HG03095 (cell line): ENCODE data around the gene C1QTNF12.
"Not testable (repeated sequence)": the region's sequence is repeated elsewhere in the genome, so short reads cannot be mapped to it uniquely, and the experiment has no call there.

Experiments
- ATAC-seq: cut with Tn5 transposase; IDR thresholded peaks from one replicate; pipeline ENCODE4 v1.9.1; 2021; ENCODE audit warnings: moderate library complexity; ENCODE audit not compliant: unreplicated experiment

The C1QTNF12 gene

GRCh38 chr1:1200876-1201810 is 45.4 kb downstream of the C1QTNF12 start:
- ATAC-seq: no peak

GRCh38 chr1:1199961-1200875 is 46.3 kb downstream of the C1QTNF12 start:
- no peak for ATAC-seq

GRCh38 chr1:1199141-1199960 is 47.2 kb downstream of the C1QTNF12 start:
- ATAC-seq: no peak

DNA sequence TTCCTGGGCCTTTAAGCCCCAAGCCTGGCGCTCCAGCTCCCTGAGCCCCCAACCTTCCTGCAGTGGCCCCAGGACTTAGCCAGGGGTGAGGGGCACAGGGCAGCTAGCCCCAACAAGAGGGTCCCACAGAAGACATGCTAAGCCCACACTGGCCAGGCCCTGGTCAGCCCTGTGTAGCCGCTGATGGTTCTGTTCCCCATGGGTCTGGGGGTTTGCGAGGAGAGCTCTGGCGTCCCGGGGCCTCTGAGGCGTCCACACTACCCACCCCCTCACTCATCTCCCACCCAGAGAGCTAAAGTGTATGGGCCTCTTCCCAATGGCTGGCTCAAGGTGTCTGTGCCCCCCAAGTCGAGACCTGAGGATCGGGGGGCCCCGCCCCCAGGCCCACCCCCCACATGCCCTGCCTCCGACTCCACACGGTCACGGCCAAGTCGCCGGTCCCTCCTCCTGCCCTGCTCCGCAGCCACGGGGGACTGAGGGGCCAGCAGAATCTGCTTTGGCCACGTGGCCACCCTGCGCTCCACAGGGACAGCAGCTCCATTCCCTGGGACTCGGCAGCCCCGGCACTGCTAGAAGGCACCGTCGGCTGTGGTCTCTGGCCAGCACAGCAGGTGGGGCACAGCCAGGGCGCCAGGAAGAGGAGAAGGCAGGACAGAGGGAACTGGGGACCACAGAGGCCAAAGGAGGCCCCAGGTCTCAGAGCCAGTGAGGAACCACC is 47.9 kb downstream of the C1QTNF12 start:
- no peak for ATAC-seq

DNA sequence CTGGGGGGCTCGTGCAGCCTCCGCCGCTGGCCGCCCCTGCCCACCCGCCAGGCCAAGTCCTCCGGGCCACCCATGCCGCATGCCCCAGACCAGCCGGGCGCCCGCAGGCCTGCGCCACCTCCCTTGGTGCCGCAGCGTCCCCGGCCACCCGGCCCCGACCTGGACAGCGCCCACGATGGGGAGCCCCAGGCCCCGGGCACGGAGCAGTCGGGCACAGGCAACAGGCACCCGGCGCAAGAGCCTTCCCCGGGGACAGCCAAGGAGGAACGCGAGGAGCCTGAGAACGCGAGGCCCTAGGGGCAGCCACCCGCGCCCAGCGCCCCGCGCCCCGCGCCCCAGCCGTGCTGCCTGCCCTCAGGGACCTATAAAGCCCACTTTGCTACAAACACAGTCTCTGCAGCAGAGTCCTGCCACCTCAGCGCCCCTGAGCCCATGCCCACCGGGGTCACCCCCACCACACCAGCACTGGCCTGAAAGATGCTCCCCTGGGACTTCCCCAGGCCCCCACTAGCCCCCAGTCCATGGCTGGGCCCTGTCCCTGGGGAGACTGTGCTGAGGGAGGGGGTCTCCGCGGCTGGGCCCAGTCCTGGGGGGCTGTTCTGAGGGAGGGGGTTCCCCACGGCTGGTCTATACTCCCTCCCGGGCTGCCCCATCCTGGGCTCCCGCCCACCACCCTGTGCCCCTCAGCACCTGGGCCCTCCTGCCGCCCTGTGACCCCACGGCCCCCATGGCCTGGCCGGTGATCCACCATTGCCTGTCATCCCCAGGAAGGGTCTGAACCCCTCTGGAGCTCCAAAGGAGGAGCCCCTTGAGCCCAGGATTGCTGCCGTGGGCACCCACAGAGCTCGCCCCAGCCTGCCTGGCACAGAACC is 48.7 kb downstream of the C1QTNF12 start:
- ATAC-seq: no peak

- no peak for ATAC-seq
Observed at GRCh38 chr1:1197188-1197500, 49.4 kb downstream of the C1QTNF12 start.

DNA sequence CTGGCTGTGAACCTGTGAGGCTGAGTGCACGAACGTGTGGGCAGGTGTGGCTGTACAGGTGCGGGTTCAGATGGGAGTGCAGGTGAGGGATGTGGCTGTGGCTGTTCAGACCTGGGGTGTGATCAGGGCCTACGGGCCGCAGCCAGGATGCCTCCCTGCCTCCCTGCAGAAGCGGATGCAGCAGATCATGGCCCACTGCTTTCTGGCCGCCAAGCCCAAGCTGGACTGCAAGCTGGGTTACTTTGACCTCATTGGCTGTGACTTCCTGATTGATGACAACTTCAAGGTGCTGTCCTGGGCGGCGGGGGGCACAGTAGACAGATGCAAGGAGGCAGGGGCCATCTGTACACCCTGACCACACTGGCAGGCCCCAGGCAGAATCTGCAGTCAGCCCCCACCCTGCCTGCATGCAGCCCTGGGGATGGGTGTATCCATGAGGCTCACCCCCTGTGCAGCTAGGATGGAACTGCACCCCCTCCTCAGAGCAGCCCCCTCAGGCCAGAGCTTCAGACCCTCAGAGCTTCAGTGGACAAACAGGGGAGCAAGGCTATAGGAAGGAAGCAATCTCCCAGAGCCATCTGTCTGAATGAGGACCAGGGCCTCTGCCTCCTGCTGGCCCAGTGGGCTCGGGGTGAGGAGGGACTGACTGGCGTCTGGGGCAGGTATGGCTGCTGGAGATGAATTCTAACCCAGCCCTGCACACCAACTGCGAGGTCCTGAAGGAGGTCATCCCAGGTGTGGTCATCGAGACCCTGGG is 49.9 kb downstream of the C1QTNF12 start:
- no peak for ATAC-seq

- ATAC-seq: not testable (repeated sequence)
Observed at GRCh38 chr1:1195726-1196125, 50.8 kb downstream of the C1QTNF12 start.

DNA sequence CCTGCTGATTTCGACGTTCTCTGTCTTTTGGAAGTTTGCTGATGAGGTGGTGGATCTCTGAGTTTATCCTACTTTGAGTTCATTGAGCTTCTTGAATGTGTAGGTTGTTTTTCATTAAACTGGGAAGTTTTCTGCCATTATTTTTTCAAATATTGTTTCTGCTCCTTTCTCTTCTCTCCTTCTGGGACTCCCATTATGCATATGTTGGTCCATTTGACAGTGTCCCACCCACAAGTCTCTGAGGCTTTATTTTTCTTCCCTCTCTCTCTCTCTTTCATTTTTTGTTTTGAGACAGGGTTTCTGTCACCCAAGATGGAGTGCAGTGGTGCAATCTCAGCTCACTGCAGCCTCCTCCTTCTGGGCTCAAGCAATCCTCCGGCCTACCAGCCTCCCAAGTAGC is 51.8 kb downstream of the C1QTNF12 start:
- ATAC-seq: no peak
